Endodermal cell (in vitro differentiated cells): ENCODE results near the gene MALSU1. TPM values are rescaled to one million over a fixed set of nuclear protein-coding genes. Genes with fewer than 3 reads are reported as not detected.
A peak's percentile ranks its signal among the peaks of the same experiment; 100 is the strongest.

Source experiments
- DNase-seq: peaks from one replicate; pipeline ENCODE4 v3.0.0-alpha.2; 2017
- H3K27ac ChIP-seq: 2 replicates; pipeline ENCODE4 v1.5.1; 2013; ENCODE audit warnings: mild to moderate bottlenecking, low read depth, low read length, moderate library complexity
- H3K27me3 ChIP-seq: 2 replicates; pipeline ENCODE4 v1.6.1; 2013; ENCODE audit warnings: mild to moderate bottlenecking, low read length, moderate library complexity; ENCODE audit not compliant: insufficient read depth, control insufficient read depth, poor library complexity, severe bottlenecking
- H3K36me3 ChIP-seq: 2 replicates; pipeline ENCODE4 v1.7.0; 2013; ENCODE audit warnings: mild to moderate bottlenecking, low read length, moderate library complexity; ENCODE audit not compliant: control insufficient read depth, insufficient read depth
- H3K4me1 ChIP-seq: one replicate; pipeline ENCODE4 v1.7.0; 2013; ENCODE audit warnings: low read length; ENCODE audit not compliant: control insufficient read depth, insufficient read depth
- H3K4me3 ChIP-seq: 2 replicates; pipeline ENCODE4 v1.5.1; 2013; ENCODE audit warnings: mild to moderate bottlenecking, low read length, moderate library complexity
- H3K9ac ChIP-seq: 2 replicates; pipeline ENCODE4 v1.6.1; 2013; ENCODE audit warnings: mild to moderate bottlenecking, low read length, moderate library complexity; ENCODE audit not compliant: poor library complexity, severe bottlenecking; ENCODE audit errors: extremely low read depth
- H3K9me3 ChIP-seq: 2 replicates; pipeline ENCODE4 v1.6.1; 2013; ENCODE audit warnings: mild to moderate bottlenecking, low read length, moderate library complexity; ENCODE audit not compliant: control insufficient read depth
- H3K27ac Mint-ChIP-seq: 2 replicates; pipeline ENCODE4 v1.8.0; 2020; ENCODE audit warnings: mixed read lengths
- H3K27me3 Mint-ChIP-seq: 2 replicates; pipeline ENCODE4 v1.8.0; 2021; ENCODE audit warnings: mild to moderate bottlenecking, mixed read lengths; ENCODE audit not compliant: insufficient read depth
- H3K36me3 Mint-ChIP-seq: 2 replicates; pipeline ENCODE4 v1.8.0; 2020; ENCODE audit warnings: low read depth, mixed read lengths
- H3K4me1 Mint-ChIP-seq: 2 replicates; pipeline ENCODE4 v1.8.0; 2020; ENCODE audit warnings: mixed read lengths
- H3K4me3 Mint-ChIP-seq: 2 replicates; pipeline ENCODE4 v1.8.0; 2020; ENCODE audit warnings: mild to moderate bottlenecking, moderate library complexity, mixed read lengths
- H3K9me3 Mint-ChIP-seq: 2 replicates; pipeline ENCODE4 v1.8.0; 2020; ENCODE audit warnings: mild to moderate bottlenecking, mixed read lengths
- CTCF ChIP-seq: fragments of 200-600 bp; sonication (generic); conservative IDR thresholded peaks from 2 replicates; pipeline ENCODE4 v1.5.0; 2021; ENCODE audit warnings: antibody characterized with exemption, mild to moderate bottlenecking
- WGBS, 2 experiments: methylation state at CpG; one replicate each; pipeline versions ENCODE4 v1.1.5 to v1.1.7; 2013; ENCODE audit warnings: missing lambda C conversion rate in 2 of 2, mixed read lengths in 1 of 2; ENCODE audit not compliant: insufficient coverage in 1 of 2, insufficient read length in 1 of 2; 5-methylcytosine and 5-hydroxymethylcytosine counted together
- total RNA-seq, 2 donors: library from RNA; stranded (reverse); fragmentation: NEBNext Ultra II Directional in 1 of 2; extraction: Animal tissue kit (Norgen Biotek cat#: 25700) in 1 of 2; gene quantifications; 2 replicates in 1 of 2; 3 replicates in 1 of 2; pipeline ENCODE4 v1.2.1, GENCODE V29; 2021

Gene MALSU1
- total RNA-seq, 2 donors from 2014 or later: 73.5 to 87.4 TPM

DNA sequence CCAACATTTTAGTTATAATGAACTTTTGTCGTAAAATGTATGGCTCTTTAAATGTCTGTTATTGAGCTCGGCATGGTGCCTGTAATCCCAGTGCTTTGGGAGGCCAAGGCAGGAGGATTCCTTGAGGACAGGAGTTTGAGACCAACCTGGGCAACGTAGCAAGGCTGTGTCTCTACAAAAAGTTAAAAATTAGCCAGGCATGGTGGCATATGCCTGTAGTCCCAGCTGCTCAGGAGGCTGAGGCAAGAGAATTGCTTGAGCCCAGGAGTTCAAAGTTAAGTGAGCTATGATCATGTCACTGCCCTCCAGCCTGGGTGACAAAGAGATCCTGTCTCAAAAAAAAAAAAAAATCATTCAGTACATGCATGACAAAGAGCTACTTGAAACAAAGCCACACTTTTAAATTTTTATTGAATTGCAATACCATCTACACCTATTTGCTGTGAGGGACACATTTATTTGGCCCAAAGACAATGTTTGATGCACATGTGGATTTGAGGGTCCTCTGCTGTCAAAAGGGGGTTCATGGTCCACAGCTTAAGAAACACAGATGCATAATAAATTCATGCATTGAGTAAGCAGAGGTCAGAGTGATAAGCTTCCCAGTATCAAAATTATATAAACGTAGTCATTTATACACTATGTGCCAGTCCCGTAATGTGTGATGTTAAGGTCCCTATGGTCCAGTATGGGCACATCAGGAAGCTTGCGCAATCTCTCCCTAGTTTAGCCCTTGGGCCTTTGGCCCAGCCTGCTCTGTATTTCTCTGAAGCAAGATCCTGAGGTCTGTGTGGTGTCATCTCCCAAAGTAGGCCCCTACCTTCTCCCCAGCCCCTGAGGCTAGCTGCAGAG, 4.4 kb upstream of the MALSU1 start:
- no peaks in the 10 kb centered on the region for H3K9me3 ChIP-seq
- Mint-ChIP-seq H3K4me1 (peaks cover 7% of the 10 kb centered on the region), H3K27me3 (peaks cover 17% of the 10 kb centered on the region), H3K9me3 (peaks cover 1% of the 10 kb centered on the region), H3K36me3 (no peaks in the 10 kb centered on the region), H3K4me3 (no peak overlapping the region), H3K27ac (no peak overlapping the region)
- peak; percentile 17 for DNase-seq
- no peak overlapping the region for H3K4me3 ChIP-seq
- peaks cover 10% of the 10 kb centered on the region for H3K27me3 ChIP-seq
- H3K9ac ChIP-seq: no peak overlapping the region
- no peaks in the 10 kb centered on the region for H3K36me3 ChIP-seq
- no peaks in the 10 kb centered on the region for H3K4me1 ChIP-seq
- 91 to 98% methylated on average over 6 of the region's 6 CpGs for WGBS, 2 experiments
- no peak overlapping the region for H3K27ac ChIP-seq
- TF ChIP-seq CTCF: no peak

DNA sequence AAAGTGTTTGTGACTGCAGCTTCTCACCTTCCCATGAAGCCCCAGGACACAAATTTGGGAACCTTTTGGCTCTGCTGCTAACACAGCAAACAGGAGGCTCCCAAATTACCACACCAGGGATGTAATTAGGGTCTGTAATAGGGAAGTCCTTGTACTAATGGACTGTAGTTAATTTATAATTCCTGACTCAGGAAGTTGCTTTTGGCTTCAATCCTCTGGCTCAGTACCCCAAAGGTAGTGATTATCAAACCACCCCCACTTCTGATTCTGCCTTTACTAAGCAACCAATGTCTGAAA, 3.8 kb upstream of the MALSU1 start:
- Mint-ChIP-seq H3K9me3 (peaks cover 1% of the 10 kb centered on the region), H3K27ac (no peak overlapping the region), H3K27me3 (peaks cover 17% of the 10 kb centered on the region), H3K4me3 (no peak overlapping the region), H3K4me1 (peaks cover 13% of the 10 kb centered on the region), H3K36me3 (no peaks in the 10 kb centered on the region)
- peaks cover 1% of the 10 kb centered on the region for H3K4me1 ChIP-seq
- no peak overlapping the region for H3K27ac ChIP-seq
- no peaks in the 10 kb centered on the region for H3K36me3 ChIP-seq
- no peak for TF ChIP-seq CTCF
- no peak overlapping the region for H3K9ac ChIP-seq
- H3K27me3 ChIP-seq: peaks cover 10% of the 10 kb centered on the region
- H3K4me3 ChIP-seq: no peak overlapping the region
- peak; percentile 34 for DNase-seq
- no peaks in the 10 kb centered on the region for H3K9me3 ChIP-seq

DNA sequence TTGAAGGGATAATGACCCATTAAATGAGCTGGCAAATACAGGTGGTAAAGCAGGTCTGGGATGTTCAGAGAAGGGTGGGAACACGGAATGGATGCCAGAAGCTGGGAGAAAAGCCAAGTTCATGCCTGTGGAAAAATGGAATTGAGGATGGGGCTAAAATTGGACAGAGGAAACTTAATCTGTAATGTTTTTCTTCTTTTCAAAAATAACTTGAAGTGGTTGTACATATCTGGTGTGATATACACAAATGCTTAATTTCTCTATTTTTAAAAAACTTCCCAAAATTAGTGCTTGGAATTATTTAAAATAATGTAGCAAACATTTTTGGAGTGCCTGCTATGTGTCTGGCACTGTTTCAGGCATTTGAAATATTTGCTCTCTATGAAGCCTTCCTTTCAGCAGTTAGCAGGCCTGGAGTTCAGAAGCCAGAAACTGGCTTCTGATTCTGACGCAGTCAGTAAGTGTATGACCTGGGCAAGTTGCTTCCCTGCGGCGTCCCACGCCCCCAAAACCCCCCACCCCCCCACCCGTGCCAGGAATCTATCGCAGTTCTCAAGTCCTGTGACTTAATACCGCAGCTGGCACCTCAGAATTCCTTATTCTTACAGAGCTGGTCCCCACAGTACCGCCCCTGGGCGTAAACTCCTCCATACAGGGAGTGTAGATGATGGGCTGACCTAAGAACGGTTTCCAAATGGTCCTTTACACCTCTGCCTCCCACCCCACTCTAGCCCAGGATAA, 828 bp upstream of the MALSU1 start:
- no peak for TF ChIP-seq CTCF
- Histone ChIP-seq H3K27ac (no peak overlapping the region), H3K27me3 (peaks cover 10% of the 10 kb centered on the region), H3K36me3 (peaks cover 24% of the 10 kb centered on the region), H3K4me3 (peak overlapping the region; percentile 98), H3K4me1 (peaks cover 7% of the 10 kb centered on the region), H3K9me3 (no peaks in the 10 kb centered on the region), H3K9ac (peak overlapping the region; percentile 86)
- peak overlapping the region; percentile 92 for H3K4me3 Mint-ChIP-seq
- WGBS, 2 experiments: 87 to 94% methylated on average over 3 to 10 of the region's 11 CpGs
- H3K4me1 Mint-ChIP-seq: peaks cover 16% of the 10 kb centered on the region
- peaks cover 17% of the 10 kb centered on the region for H3K27me3 Mint-ChIP-seq
- DNase-seq: peak; percentile 52
- peaks cover 1% of the 10 kb centered on the region for H3K9me3 Mint-ChIP-seq
- H3K27ac Mint-ChIP-seq: peak overlapping the region; percentile 95
- peaks cover 23% of the 10 kb centered on the region for H3K36me3 Mint-ChIP-seq
